ENCODE measurements around the gene SETDB2.

The SETDB2 gene

GRCh38 chr13:49464621-49465325, 20.7 kb downstream of the SETDB2 start:
- DNase-seq (ENCODE audit: low read depth), result no peak

GRCh38 chr13:49466292-49466838, 22.3 kb downstream of the SETDB2 start:
- no peak for DNase-seq (ENCODE audit: low read depth)

GRCh38 chr13:49472186-49472585, 28.1 kb downstream of the SETDB2 start:
- DNase-seq (ENCODE audit: low read depth), result no peak

GRCh38 chr13:49476529-49476928, 32.5 kb downstream of the SETDB2 start:
- DNase-seq (ENCODE audit: low read depth), result no peak

GRCh38 chr13:49481788-49482187, 37.7 kb downstream of the SETDB2 start:
- no peak for DNase-seq (ENCODE audit: low read depth)

- no peak for DNase-seq (ENCODE audit: low read depth)
Observed at GRCh38 chr13:49488563-49488962, 44.5 kb downstream of the SETDB2 start.

GRCh38 chr13:49494645-49495044, 50.6 kb downstream of the SETDB2 start:
- DNase-seq (ENCODE audit: low read depth), result no peak

GRCh38 chr13:49495783-49496762, 52.0 kb downstream of the SETDB2 start, which contains the start of gene PHF11:
Gene PHF11 (plus strand): TSS chr13:49495953. CDS start chr13:49496002, 49 bp downstream.
- DNase-seq (ENCODE audit: low read depth), result peak; percentile 83

GRCh38 chr13:49496837-49497236, 52.8 kb downstream of the SETDB2 start:
- peak; percentile 52 for DNase-seq (ENCODE audit: low read depth)

- no peak for DNase-seq (ENCODE audit: low read depth)
Observed at GRCh38 chr13:49497272-49497671, 53.2 kb downstream of the SETDB2 start.

- DNase-seq (ENCODE audit: low read depth), result no peak
Observed at GRCh38 chr13:49498206-49498605, 54.1 kb downstream of the SETDB2 start.

- DNase-seq (ENCODE audit: low read depth), result no peak
Observed at GRCh38 chr13:49499889-49500660, 56.0 kb downstream of the SETDB2 start.

- DNase-seq (ENCODE audit: low read depth), result no peak
Observed at GRCh38 chr13:49502954-49503353, 58.9 kb downstream of the SETDB2 start.

GRCh38 chr13:49503951-49504350, 59.9 kb downstream of the SETDB2 start:
- DNase-seq (ENCODE audit: low read depth), result no peak

- DNase-seq (ENCODE audit: low read depth), result no peak
Observed at GRCh38 chr13:49512578-49512977, 68.5 kb downstream of the SETDB2 start.

- DNase-seq (ENCODE audit: low read depth), result no peak
Observed at GRCh38 chr13:49516467-49516866, 72.4 kb downstream of the SETDB2 start.

- no peak for DNase-seq (ENCODE audit: low read depth)
Observed at GRCh38 chr13:49517461-49517860, 73.4 kb downstream of the SETDB2 start.

GRCh38 chr13:49521224-49521623, 77.2 kb downstream of the SETDB2 start:
- DNase-seq (ENCODE audit: low read depth), result no peak

- DNase-seq (ENCODE audit: low read depth), result no peak
Observed at GRCh38 chr13:49524740-49525501, 80.8 kb downstream of the SETDB2 start.

GRCh38 chr13:49527123-49527522, 83.0 kb downstream of the SETDB2 start:
- no peak for DNase-seq (ENCODE audit: low read depth)

- DNase-seq (ENCODE audit: low read depth), result no peak
Observed at GRCh38 chr13:49528161-49528560, 84.1 kb downstream of the SETDB2 start.

Measured in T-helper 22 cell (primary cell).